Testis (tissue), 3 donors: Measurements from ENCODE around the gene PLA2G4F. TPM values are rescaled to one million over a fixed set of nuclear protein-coding genes. Genes with fewer than 3 reads are reported as not detected.

Experiments used
- DNase-seq: peaks from one replicate; pipeline ENCODE4 v3.0.0-alpha.2; 2019
- H3K27ac ChIP-seq, 2 donors: fragments of 200-600 bp; sonication (generic); one replicate each; pipeline ENCODE4 v1.5.1; 2019
- H3K27me3 ChIP-seq: fragments of 200-600 bp; sonication (generic); one replicate; pipeline ENCODE4 v1.5.1; 2019
- H3K36me3 ChIP-seq: fragments of 200-600 bp; sonication (generic); one replicate; pipeline ENCODE4 v1.5.1; 2017; ENCODE audit warnings: low read depth; ENCODE audit errors: missing control alignments
- H3K4me1 ChIP-seq: fragments of 200-600 bp; sonication (generic); one replicate; pipeline ENCODE4 v1.5.1; 2019
- H3K4me3 ChIP-seq, 2 donors: fragments of 200-600 bp; sonication (generic); one replicate each; pipeline ENCODE4 v1.5.1; 2017 to 2019
- H3K9me3 ChIP-seq: fragments of 200-600 bp; sonication (generic); one replicate; pipeline ENCODE4 v1.5.1; 2017
- POLR2A ChIP-seq: fragments of 450-650 bp; IDR thresholded peaks from one replicate; pipeline ENCODE4 v1.6.1; 2017; ENCODE audit warnings: antibody characterized with exemption, mild to moderate bottlenecking, moderate library complexity
- WGBS, 2 donors: methylation state at CpG; one replicate each; pipeline ENCODE4 v1.1.5; 2018; 5-methylcytosine and 5-hydroxymethylcytosine counted together
- intact Hi-C: fragments of 100-400 bp; cut with DNase I; formaldehyde crosslinking; loops from one replicate; pipeline ENCODE4 v1.15.1; 2023; ENCODE audit warnings: low total_unique reads
- polyA plus RNA-seq: library from polyadenylated mRNA; stranded (reverse); fragments of 350-450 nt; fragmentation: Illumina TruSeq; extraction: RNeasy Lipid Tissue Mini Kit (QIAGEN cat#74804); gene quantifications from one replicate; pipeline ENCODE4 v1.2.3, GENCODE V29; 2014; ENCODE audit warnings: low read depth, low replicate concordance; ENCODE audit not compliant: insufficient read depth
- total RNA-seq, 2 donors: library from RNA; depleted of rRNA; stranded (reverse); fragments of >200 nt; gene quantifications; one replicate each; pipeline ENCODE4 v1.2.3, GENCODE V29; 2016
- TF ChIP-seq, protein P1 (sequence below), 3 experiments: fragments of 450-650 bp in 2 of 3; fragments of 200-600 bp in 1 of 3; sonication (generic) in 1 of 3; IDR thresholded peaks; one replicate each; pipeline ENCODE4 v1.5.1; 2016 to 2019; ENCODE audit warnings: antibody characterized with exemption in 3 of 3, mild to moderate bottlenecking in 2 of 3, moderate library complexity in 1 of 3

The PLA2G4F gene
- total and polyA plus RNA-seq, 3 donors from 2014 or later, result 0.12 to 0.31 (median 0.15) TPM

DNA sequence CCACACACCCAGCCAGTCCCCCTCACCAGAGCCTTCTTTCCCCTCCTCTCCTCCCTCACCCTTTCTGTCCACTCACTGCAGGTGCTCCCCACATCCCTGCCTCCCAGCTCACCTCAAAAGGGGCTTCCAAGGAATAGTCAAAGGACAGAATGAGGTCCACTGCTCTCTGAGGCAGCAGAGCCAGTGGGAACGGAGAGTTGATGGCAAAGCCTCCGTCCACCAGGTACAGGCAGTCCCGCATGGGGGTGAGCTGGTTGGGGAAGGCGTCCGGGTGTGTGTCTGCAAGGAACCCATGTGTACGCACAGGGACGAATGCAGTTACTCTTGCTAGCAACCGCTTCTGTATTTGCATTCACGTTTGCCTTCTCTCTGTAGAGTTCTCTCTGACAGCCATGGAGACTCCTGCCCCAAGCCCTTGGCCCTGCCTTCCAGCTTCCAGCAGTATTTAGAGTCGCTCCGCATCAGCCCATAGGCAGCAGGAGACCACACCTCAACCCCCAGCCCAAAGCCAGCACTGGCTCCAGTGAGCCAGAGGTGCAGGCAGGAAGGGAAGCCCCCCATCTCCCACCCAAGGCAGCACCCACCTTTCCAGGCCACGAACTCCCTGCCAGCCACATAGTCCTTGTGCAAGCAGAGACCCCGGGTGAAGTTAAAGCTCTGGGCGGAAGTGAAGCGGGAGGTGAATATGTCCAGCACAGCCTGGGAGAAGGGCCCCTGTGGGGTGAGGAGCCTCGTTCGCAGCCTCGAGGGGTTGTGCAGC is 12.4 kb downstream of the PLA2G4F start:
- no peaks in the 10 kb centered on the region for H3K9me3 ChIP-seq
- no peak overlapping the region for H3K4me3 ChIP-seq
- TF ChIP-seq POLR2A, result no peak
- TF ChIP-seq, protein P1, sequence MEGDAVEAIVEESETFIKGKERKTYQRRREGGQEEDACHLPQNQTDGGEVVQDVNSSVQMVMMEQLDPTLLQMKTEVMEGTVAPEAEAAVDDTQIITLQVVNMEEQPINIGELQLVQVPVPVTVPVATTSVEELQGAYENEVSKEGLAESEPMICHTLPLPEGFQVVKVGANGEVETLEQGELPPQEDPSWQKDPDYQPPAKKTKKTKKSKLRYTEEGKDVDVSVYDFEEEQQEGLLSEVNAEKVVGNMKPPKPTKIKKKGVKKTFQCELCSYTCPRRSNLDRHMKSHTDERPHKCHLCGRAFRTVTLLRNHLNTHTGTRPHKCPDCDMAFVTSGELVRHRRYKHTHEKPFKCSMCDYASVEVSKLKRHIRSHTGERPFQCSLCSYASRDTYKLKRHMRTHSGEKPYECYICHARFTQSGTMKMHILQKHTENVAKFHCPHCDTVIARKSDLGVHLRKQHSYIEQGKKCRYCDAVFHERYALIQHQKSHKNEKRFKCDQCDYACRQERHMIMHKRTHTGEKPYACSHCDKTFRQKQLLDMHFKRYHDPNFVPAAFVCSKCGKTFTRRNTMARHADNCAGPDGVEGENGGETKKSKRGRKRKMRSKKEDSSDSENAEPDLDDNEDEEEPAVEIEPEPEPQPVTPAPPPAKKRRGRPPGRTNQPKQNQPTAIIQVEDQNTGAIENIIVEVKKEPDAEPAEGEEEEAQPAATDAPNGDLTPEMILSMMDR (IDR thresholded peaks at IDR 0.05), result no peak
- no peaks in the 10 kb centered on the region for H3K4me1 ChIP-seq
- no peak for DNase-seq
- H3K36me3 ChIP-seq, result no peaks in the 10 kb centered on the region
- intact Hi-C loops, result no loop called here
- WGBS, 2 donors, result 92 to 93% methylated on average over 17 to 18 of the region's 18 CpGs
- H3K27me3 ChIP-seq, result no peaks in the 10 kb centered on the region
- no peak overlapping the region for H3K27ac ChIP-seq

DNA sequence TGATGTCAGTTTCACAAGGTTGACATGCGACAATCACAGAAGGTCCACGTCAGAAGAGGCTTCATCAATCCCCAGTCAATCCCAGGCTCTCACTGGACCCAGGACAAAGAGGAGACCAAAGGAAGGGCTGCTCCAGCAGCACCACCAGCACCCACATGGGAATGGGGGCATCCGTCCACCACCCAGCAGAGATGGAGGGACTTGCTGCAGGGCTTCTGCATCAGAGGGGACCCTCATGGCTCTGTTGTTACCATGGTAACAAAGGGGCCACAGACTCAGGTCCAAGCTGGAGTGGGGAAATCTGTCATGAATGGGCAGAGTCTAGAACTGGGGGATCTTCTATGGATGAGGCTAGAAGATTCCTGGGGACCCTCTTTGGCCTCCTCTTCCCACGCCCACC is 13.1 kb downstream of the PLA2G4F start:
- DNase-seq, result no peak
- Histone ChIP-seq H3K9me3 (no peaks in the 10 kb centered on the region), H3K27me3 (no peaks in the 10 kb centered on the region), H3K4me3 (no peak overlapping the region), H3K4me1 (no peaks in the 10 kb centered on the region), H3K36me3 (no peaks in the 10 kb centered on the region), H3K27ac (no peak overlapping the region)
- intact Hi-C loops, result no loop called here
- WGBS, 2 donors, result 93 to 94% methylated on average over 4 of the region's 4 CpGs
- no peak for TF ChIP-seq POLR2A
- TF ChIP-seq, protein P1 (IDR thresholded peaks at IDR 0.05), result no peak

DNA sequence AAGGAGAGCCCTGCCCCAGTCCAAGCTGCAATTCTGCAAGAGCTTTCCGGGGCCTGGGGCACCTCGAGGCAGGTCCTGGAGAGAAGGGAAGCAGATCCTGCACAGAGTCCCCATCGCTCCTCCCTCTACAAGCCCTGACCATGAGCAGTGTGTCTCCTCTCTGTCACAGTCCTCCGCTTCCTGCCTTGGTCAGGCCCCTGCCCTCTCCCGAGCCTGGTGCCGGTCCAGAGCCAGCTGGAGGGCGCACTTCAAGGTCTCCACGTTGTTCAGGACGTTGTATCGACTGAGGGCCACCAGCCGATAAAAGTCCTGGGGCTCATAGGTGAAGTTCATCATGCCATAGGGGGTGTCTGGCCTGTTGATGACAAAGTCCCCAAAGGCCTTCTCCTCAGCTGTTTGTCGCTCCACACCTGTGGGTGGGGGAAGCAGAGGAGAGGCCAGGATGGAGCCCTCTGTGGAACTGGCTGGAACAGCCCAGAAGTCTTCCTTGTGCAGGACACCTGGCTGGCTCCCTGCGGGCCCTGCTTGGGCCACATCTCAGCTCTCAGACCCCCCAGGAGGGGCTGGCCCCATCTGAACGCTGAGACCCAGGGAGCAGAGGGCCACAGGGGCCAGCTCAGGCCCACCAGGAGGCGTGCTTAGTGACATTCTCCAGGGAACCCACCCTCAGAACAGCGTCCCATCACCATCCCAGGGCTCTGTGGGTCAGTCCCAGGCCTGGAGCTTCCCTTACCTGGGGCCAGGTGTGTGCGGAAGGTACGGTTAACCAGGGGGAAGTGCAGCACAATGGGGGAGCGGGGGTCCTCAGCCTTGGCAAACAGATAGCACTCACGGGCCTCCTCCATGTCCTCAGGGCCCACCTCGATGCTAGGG is 14.4 kb downstream of the PLA2G4F start:
- TF ChIP-seq POLR2A, result no peak
- TF ChIP-seq, protein P1 (IDR thresholded peaks at IDR 0.05), result no peak
- Histone ChIP-seq H3K36me3 (no peaks in the 10 kb centered on the region), H3K4me1 (no peaks in the 10 kb centered on the region), H3K9me3 (no peaks in the 10 kb centered on the region), H3K27me3 (no peaks in the 10 kb centered on the region), H3K27ac (no peak overlapping the region), H3K4me3 (no peak overlapping the region)
- intact Hi-C loops, result no loop called here
- DNase-seq, result no peak
- WGBS, 2 donors, result 81 to 84% methylated on average over 14 to 20 of the region's 21 CpGs

DNA sequence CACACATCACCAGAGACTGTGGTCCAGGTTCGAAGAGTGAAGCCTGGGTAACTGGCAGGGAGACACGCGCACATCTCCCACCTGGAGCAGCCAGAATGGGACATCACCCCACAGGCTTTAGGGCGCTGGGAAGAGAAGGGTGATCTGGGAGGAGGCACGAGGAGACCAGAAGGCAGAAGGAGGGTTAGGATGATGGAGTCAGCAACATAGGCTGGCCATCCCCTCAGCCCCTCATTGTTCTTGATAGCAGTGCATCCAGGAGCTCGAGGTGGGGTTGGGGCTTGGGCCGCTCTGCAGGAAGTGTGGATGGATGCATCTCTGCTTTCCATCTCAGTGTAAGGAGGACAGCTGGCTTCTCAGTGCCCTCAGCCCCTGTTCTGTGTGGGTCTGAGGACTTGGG is 15.2 kb downstream of the PLA2G4F start:
- TF ChIP-seq, protein P1 (IDR thresholded peaks at IDR 0.05), result no peak
- intact Hi-C loops, result no loop called here

More for the DNA sequence above, 15.2 kb downstream of the PLA2G4F start:
- no peak for DNase-seq
- Histone ChIP-seq H3K36me3 (no peaks in the 10 kb centered on the region), H3K9me3 (no peaks in the 10 kb centered on the region), H3K27ac (no peak overlapping the region), H3K27me3 (no peaks in the 10 kb centered on the region), H3K4me1 (no peaks in the 10 kb centered on the region), H3K4me3 (no peak overlapping the region)
- WGBS, 2 donors, result 92% methylated on average over 6 to 7 of the region's 7 CpGs
